GM12873 (cell line): Measurements from ENCODE around the gene CHMP4B.

ENCODE experiments used
- CTCF ChIP-seq: IDR thresholded peaks from 2 replicates; pipeline ENCODE4 v1.5.1; 2012; ENCODE audit warnings: low read depth, mild to moderate bottlenecking, moderate library complexity, low read length, control low read depth; ENCODE audit not compliant: insufficient read depth; ENCODE audit errors: missing control alignments

CHMP4B gene

GRCh38 chr20:33783256-33783655 is 27.9 kb upstream of the CHMP4B start:
- no peak for TF ChIP-seq CTCF

GRCh38 chr20:33783818-33784217 is 27.3 kb upstream of the CHMP4B start:
- TF ChIP-seq CTCF = no peak

- no peak for TF ChIP-seq CTCF
Measured at GRCh38 chr20:33784225-33784624, 26.9 kb upstream of the CHMP4B start.

GRCh38 chr20:33785503-33785902 is 25.6 kb upstream of the CHMP4B start:
- no peak for TF ChIP-seq CTCF

- TF ChIP-seq CTCF = no peak
Measured at GRCh38 chr20:33787253-33787891, 23.8 kb upstream of the CHMP4B start.

- TF ChIP-seq CTCF = no peak
Measured at GRCh38 chr20:33788351-33789049, 22.6 kb upstream of the CHMP4B start.

- TF ChIP-seq CTCF = no peak
Measured at GRCh38 chr20:33789109-33789857, 21.9 kb upstream of the CHMP4B start.
